ENCODE measurements around the gene GXYLT2. TPM values are rescaled to one million over a fixed set of nuclear protein-coding genes. Genes with fewer than 3 reads are reported as not detected.

The GXYLT2 gene
- total RNA-seq, 4 donors from 2014 or later: 0.31 to 0.94 (median 0.38) TPM; not detected in 1

GRCh38 chr3:72887343-72887704 lies 522 bp upstream of the GXYLT2 start:
- Histone ChIP-seq H3K27ac (peak overlapping the region in 1 of 4 donors; percentile 1), H3K27me3 (no peaks in the 10 kb centered on the region), H3K36me3 (no peaks in the 10 kb centered on the region), H3K4me3 (peak overlapping the region; percentile 48 to 63 (median 50)), H3K4me1 (peaks cover 14% of the 10 kb centered on the region in 2 donors), H3K9me3 (no peaks in the 10 kb centered on the region)
- ATAC-seq (peak; percentile 31), DNase-seq (no peak)
- TF ChIP-seq POLR2A (IDR thresholded peaks at IDR 0.05): no peak
- TF ChIP-seq, protein P1, sequence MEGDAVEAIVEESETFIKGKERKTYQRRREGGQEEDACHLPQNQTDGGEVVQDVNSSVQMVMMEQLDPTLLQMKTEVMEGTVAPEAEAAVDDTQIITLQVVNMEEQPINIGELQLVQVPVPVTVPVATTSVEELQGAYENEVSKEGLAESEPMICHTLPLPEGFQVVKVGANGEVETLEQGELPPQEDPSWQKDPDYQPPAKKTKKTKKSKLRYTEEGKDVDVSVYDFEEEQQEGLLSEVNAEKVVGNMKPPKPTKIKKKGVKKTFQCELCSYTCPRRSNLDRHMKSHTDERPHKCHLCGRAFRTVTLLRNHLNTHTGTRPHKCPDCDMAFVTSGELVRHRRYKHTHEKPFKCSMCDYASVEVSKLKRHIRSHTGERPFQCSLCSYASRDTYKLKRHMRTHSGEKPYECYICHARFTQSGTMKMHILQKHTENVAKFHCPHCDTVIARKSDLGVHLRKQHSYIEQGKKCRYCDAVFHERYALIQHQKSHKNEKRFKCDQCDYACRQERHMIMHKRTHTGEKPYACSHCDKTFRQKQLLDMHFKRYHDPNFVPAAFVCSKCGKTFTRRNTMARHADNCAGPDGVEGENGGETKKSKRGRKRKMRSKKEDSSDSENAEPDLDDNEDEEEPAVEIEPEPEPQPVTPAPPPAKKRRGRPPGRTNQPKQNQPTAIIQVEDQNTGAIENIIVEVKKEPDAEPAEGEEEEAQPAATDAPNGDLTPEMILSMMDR (IDR thresholded peaks at IDR 0.05 in 4 of 5, conservative IDR thresholded peaks at IDR 0.05 in 1 of 5): no peak
- in situ Hi-C loops (cut with MboI; ENCODE audit: low sequenced_read_pairs in 4 of 4) (no loop called here), intact Hi-C loops (cut with DNase I; ENCODE audit: low total_unique reads) (loop anchor here (5.0 kb wide), 1 partner anchor 110 kb away; the partner anchor contains the start of gene PPP4R2)

GRCh38 chr3:72888546-72889309 lies 882 bp downstream of the GXYLT2 start:
- intact Hi-C loops (cut with DNase I; ENCODE audit: low total_unique reads) (loop anchor here (2.0 to 5.0 kb wide), 2 partner anchors 50 to 109 kb away; partner anchors contain the start of gene PPP4R2), in situ Hi-C loops (cut with MboI; ENCODE audit: low sequenced_read_pairs in 4 of 4) (no loop called here)
- H3K36me3 ChIP-seq: no peaks in the 10 kb centered on the region
- peaks cover 14% of the 10 kb centered on the region in 2 donors for H3K4me1 ChIP-seq
- H3K27me3 ChIP-seq: no peaks in the 10 kb centered on the region
- peak overlapping the region; percentile 34 to 51 (median 42) for H3K4me3 ChIP-seq
- no peaks in the 10 kb centered on the region for H3K9me3 ChIP-seq
- peak overlapping the region in 3 of 4 donors; percentile 14 to 39 (median 27) for H3K27ac ChIP-seq
- ATAC-seq: no peak
- TF ChIP-seq, protein P1 (IDR thresholded peaks at IDR 0.05 in 4 of 5, conservative IDR thresholded peaks at IDR 0.05 in 1 of 5): no peak
- TF ChIP-seq POLR2A (IDR thresholded peaks at IDR 0.05): no peak
- no peak for DNase-seq

- intact Hi-C loops (cut with DNase I; ENCODE audit: low total_unique reads): loop anchor here (2.0 to 5.0 kb wide), 2 partner anchors 49 to 108 kb away; partner anchors contain the start of gene PPP4R2
- H3K27me3 ChIP-seq: no peaks in the 10 kb centered on the region
- no peaks in the 10 kb centered on the region for H3K9me3 ChIP-seq
- TF ChIP-seq, protein P1 (IDR thresholded peaks at IDR 0.05 in 4 of 5, conservative IDR thresholded peaks at IDR 0.05 in 1 of 5): no peak
- no peak for TF ChIP-seq POLR2A (IDR thresholded peaks at IDR 0.05)
- peaks cover 14% of the 10 kb centered on the region in 2 donors for H3K4me1 ChIP-seq
- H3K36me3 ChIP-seq: no peaks in the 10 kb centered on the region
- DNase-seq: no peak
- peak overlapping the region in 3 of 4 donors; percentile 14 to 39 (median 32) for H3K27ac ChIP-seq
- in situ Hi-C loops (cut with MboI; ENCODE audit: low sequenced_read_pairs in 4 of 4): no loop called here
- no peak overlapping the region for H3K4me3 ChIP-seq
- ATAC-seq: no peak
Observed at GRCh38 chr3:72889310-72890165, 1.7 kb downstream of the GXYLT2 start.

DNA sequence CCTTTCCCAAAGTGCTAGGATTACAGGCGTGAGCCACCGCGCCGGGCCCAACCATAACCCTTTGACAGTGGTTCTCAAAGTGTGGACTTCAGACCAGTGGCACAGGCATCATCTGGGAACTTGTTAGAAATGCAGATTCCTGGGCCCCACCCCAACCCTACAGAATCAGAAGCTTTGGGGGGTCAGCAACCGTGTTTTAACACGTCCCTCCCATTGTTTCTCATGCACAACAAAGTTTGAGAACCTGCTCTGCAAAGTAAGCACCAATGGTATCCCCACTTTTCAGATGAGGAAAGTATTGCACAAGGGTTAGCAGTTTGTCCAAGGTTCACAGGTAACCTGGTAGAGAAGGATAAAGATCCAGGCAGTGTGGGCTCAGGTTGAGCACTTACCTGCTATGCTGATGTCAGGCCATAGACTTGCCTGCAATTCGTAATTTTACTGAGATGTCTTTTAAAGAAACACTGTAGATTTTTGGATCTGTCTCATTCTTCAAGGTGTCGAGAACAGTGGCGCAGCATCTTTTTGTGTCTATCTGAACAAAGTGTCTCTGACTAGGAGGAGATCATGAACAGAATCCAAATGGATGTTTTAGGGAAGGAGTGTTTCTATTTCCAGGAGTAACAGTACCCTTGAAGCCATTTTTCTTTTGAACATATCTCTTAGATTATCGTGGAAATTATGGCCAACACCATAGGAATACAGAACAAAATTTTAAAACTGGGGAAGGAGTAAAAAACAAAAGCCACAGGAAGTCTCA lies 2.5 kb downstream of the GXYLT2 start:
- in situ Hi-C loops (cut with MboI; ENCODE audit: low sequenced_read_pairs in 4 of 4): no loop called here
- Histone ChIP-seq H3K4me1 (peaks cover 14% of the 10 kb centered on the region in 2 donors), H3K27me3 (no peaks in the 10 kb centered on the region), H3K27ac (peak overlapping the region in 1 of 4 donors; percentile 23), H3K36me3 (no peaks in the 10 kb centered on the region), H3K4me3 (no peak overlapping the region), H3K9me3 (no peaks in the 10 kb centered on the region)
- TF ChIP-seq, protein P1 (IDR thresholded peaks at IDR 0.05 in 4 of 5, conservative IDR thresholded peaks at IDR 0.05 in 1 of 5): no peak
- no peak for TF ChIP-seq POLR2A (IDR thresholded peaks at IDR 0.05)
- intact Hi-C loops (cut with DNase I; ENCODE audit: low total_unique reads): no loop called here
- DNase-seq: no peak
- ATAC-seq: no peak
